ENCODE results near the gene MICALL1. TPM values are rescaled to one million over a fixed set of nuclear protein-coding genes. Genes with fewer than 3 reads are reported as not detected.

MICALL1 gene
- total and polyA plus RNA-seq, 2 of the 13 experiments (the other 11 are each of a cell fraction or from before 2014, with no cell fraction given): 7.6 to 10.6 TPM

DNA sequence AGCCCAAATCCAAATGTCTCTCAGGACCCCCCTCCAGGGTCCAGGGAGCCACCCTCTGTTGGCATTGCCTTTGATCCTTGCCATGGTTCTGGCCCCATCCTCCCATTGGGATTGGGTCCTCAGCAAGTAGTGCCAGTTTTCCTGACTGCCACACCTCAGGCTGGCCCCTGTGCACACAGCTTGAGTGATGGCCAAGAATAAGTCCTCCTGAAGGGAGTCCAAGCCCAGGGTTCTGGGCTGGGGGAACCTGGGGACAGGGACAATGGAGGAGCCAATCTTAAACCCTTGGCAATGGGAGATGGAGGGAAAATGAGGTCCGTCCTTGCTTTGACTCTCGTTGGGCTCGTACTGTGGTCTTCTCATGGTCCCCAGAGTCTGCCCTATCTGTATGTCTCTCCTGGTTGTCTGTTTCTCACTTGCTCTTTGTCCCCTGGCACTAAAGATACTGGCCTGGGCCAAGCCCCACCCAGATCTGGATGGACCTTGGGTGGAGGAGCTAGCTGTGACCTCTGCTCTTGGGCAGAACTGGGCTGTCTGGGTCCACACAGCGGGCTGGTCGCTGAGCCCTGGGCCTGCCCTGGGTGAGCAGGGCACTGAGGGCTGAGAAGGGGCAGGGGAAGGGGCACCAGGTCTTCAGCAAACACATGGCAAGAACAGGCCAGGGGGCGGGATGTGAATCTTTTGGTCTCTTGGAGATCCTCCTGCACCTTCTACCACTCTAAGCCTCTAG, 75.3 kb downstream of the MICALL1 start (continued):
- TF ChIP-seq, protein P1, sequence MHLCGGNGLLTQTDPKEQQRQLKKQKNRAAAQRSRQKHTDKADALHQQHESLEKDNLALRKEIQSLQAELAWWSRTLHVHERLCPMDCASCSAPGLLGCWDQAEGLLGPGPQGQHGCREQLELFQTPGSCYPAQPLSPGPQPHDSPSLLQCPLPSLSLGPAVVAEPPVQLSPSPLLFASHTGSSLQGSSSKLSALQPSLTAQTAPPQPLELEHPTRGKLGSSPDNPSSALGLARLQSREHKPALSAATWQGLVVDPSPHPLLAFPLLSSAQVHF (CRISPR knock-in tag; IDR thresholded peaks at IDR 0.05): no peak
- TF ChIP-seq GATAD2A (CRISPR knock-in tag; IDR thresholded peaks at IDR 0.05) (peak; percentile 34; the same call in 1 of the 2 replicates), MBD4 (IDR thresholded peaks at IDR 0.05; ENCODE audit: borderline replicate concordance, low read length) (no peak), KDM5A (IDR thresholded peaks at IDR 0.05; ENCODE audit: borderline replicate concordance, low read length) (no peak), JARID2 (CRISPR knock-in tag; IDR thresholded peaks at IDR 0.05; ENCODE audit: insufficient replicate concordance) (no peak), ZNF296 (CRISPR knock-in tag; conservative IDR thresholded peaks at IDR 0.05) (no peak), ZBTB7B (CRISPR knock-in tag; IDR thresholded peaks at IDR 0.05) (0 out of 2 replicates have a peak, but pooled peaks have one; percentile 39), PHF20 (CRISPR knock-in tag; IDR thresholded peaks at IDR 0.05) (no peak), DMAP1 (CRISPR knock-in tag; IDR thresholded peaks at IDR 0.05) (no peak), THAP11 (CRISPR knock-in tag; IDR thresholded peaks at IDR 0.05) (no peak), REPIN1 (CRISPR knock-in tag; IDR thresholded peaks at IDR 0.05; ENCODE audit: borderline replicate concordance, low read depth) (no peak), MAZ (IDR thresholded peaks at IDR 0.05; ENCODE audit: borderline replicate concordance, low read depth, low read length) (no peak), MAZ (CRISPR knock-in tag; IDR thresholded peaks at IDR 0.05; ENCODE audit: low read depth) (no peak), ZNF766 (CRISPR knock-in tag; IDR thresholded peaks at IDR 0.05; ENCODE audit: borderline replicate concordance) (no peak), HNF4A (CRISPR knock-in tag; IDR thresholded peaks at IDR 0.05) (peak; percentile 92), RBFOX2 (IDR thresholded peaks at IDR 0.05; ENCODE audit: low read depth, low read length) (0 out of 2 replicates have a peak, but pooled peaks have one; percentile 25), MAFF (IDR thresholded peaks at IDR 0.05; ENCODE audit: low read depth, low read length) (no peak), TCF7L2 (IDR thresholded peaks at IDR 0.05; ENCODE audit: low read depth, low read length) (no peak), KLF13 (CRISPR knock-in tag; IDR thresholded peaks at IDR 0.05) (no peak), ZSCAN21 (CRISPR knock-in tag; IDR thresholded peaks at IDR 0.05; ENCODE audit: borderline replicate concordance) (no peak), RCOR2 (CRISPR knock-in tag; IDR thresholded peaks at IDR 0.05) (no peak)
- TF ChIP-seq, protein P2, sequence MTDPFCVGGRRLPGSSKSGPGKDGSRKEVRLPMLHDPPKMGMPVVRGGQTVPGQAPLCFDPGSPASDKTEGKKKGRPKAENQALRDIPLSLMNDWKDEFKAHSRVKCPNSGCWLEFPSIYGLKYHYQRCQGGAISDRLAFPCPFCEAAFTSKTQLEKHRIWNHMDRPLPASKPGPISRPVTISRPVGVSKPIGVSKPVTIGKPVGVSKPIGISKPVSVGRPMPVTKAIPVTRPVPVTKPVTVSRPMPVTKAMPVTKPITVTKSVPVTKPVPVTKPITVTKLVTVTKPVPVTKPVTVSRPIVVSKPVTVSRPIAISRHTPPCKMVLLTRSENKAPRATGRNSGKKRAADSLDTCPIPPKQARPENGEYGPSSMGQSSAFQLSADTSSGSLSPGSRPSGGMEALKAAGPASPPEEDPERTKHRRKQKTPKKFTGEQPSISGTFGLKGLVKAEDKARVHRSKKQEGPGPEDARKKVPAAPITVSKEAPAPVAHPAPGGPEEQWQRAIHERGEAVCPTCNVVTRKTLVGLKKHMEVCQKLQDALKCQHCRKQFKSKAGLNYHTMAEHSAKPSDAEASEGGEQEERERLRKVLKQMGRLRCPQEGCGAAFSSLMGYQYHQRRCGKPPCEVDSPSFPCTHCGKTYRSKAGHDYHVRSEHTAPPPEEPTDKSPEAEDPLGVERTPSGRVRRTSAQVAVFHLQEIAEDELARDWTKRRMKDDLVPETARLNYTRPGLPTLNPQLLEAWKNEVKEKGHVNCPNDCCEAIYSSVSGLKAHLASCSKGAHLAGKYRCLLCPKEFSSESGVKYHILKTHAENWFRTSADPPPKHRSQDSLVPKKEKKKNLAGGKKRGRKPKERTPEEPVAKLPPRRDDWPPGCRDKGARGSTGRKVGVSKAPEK (CRISPR knock-in tag; IDR thresholded peaks at IDR 0.05; ENCODE audit: borderline replicate concordance): no peak
- TF ChIP-seq, protein P3, sequence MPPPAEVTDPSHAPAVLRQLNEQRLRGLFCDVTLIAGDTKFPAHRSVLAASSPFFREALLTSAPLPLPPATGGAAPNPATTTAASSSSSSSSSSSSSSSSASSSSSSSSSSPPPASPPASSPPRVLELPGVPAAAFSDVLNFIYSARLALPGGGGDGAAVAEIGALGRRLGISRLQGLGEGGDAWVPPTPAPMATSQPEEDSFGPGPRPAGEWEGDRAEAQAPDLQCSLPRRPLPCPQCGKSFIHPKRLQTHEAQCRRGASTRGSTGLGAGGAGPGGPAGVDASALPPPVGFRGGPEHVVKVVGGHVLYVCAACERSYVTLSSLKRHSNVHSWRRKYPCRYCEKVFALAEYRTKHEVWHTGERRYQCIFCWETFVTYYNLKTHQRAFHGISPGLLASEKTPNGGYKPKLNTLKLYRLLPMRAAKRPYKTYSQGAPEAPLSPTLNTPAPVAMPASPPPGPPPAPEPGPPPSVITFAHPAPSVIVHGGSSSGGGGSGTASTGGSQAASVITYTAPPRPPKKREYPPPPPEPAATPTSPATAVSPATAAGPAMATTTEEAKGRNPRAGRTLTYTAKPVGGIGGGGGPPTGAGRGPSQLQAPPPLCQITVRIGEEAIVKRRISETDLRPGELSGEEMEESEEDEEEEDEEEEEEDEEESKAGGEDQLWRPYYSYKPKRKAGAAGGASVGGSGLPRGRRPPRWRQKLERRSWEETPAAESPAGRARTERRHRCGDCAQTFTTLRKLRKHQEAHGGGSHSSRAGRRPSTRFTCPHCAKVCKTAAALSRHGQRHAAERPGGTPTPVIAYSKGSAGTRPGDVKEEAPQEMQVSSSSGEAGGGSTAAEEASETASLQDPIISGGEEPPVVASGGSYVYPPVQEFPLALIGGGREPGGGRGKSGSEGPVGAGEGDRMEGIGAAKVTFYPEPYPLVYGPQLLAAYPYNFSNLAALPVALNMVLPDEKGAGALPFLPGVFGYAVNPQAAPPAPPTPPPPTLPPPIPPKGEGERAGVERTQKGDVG (CRISPR knock-in tag; IDR thresholded peaks at IDR 0.05; ENCODE audit: borderline replicate concordance): no peak
- TF ChIP-seq, protein P4, sequence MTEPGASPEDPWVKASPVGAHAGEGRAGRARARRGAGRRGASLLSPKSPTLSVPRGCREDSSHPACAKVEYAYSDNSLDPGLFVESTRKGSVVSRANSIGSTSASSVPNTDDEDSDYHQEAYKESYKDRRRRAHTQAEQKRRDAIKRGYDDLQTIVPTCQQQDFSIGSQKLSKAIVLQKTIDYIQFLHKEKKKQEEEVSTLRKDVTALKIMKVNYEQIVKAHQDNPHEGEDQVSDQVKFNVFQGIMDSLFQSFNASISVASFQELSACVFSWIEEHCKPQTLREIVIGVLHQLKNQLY (CRISPR knock-in tag; IDR thresholded peaks at IDR 0.05): no peak
